Inflammatory macrophage (primary cell): ENCODE data around the gene NUDT9.
"Not testable (repeated sequence)": the region's sequence is repeated elsewhere in the genome, so short reads cannot be mapped to it uniquely, and the experiment has no call there.

Experiments used
- DNase-seq, 2 donors: peaks; one replicate each; pipeline ENCODE4 v3.0.0-alpha.2; 2020 to 2022
- total RNA-seq, 18 experiments: gene quantifications; one replicate each; lab custom pipeline; 2026; ENCODE audit warnings: mixed read lengths in 6 of 18, inconsistent platforms in 2 of 18; lab: John Stamatoyannopoulos, UW

Gene NUDT9
- 5.1 to 25.5 (median 21.1) reads per million in 18 experiments for total RNA-seq

- peak; percentile 92 to 93 for DNase-seq
Measured at GRCh38 chr4:87422104-87423052, at the start of gene NUDT9. NUDT9 (plus strand) TSS chr4:87422573; CDS start chr4:87422906, 333 bp downstream.

GRCh38 chr4:87375719-87376291, 46.6 kb upstream of the NUDT9 start:
- DNase-seq = peak; percentile 55 to 68

DNA sequence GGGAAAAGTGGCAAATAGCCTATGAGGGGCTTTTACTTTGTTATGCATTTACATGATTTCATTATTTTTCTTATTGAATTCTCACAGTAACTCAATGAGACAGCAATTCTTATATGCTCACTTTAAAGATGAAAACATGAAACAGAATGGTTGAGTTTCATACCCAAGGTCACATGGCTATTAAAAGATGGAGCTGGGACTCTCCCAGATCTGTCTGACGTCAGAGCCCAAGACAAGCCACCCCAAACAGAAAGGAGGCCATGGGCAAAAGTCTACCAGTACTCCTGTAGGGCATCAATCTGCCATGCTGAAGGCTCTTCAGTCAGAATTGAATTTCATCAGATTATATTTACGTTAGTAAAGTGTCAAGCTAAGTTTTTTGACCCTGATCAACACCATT, 44.6 kb upstream of the NUDT9 start:
- DNase-seq = no peak

- DNase-seq = no peak
Measured at GRCh38 chr4:87382116-87382515, 40.3 kb upstream of the NUDT9 start.

DNA sequence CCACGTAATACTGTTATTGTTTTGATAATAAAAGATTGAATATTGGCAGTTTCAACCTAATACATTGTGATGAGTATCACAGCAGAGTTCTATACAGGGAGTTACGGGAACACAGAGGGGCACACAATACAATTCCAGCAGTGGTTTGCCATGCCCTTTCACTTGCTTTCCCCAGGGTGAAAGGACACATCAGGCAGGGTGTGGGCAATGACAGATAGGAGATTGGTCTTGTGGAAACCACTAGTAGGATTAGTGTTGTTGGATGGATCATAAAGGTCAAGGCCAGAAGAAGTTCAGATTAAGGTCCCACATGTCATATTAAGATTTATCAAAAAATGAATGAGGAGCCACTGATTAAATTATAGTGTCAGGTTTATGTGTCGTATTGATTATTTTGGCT, 39.4 kb upstream of the NUDT9 start:
- no peak for DNase-seq

- DNase-seq = not testable (repeated sequence)
Measured at GRCh38 chr4:87384466-87385132, 37.8 kb upstream of the NUDT9 start.

DNA sequence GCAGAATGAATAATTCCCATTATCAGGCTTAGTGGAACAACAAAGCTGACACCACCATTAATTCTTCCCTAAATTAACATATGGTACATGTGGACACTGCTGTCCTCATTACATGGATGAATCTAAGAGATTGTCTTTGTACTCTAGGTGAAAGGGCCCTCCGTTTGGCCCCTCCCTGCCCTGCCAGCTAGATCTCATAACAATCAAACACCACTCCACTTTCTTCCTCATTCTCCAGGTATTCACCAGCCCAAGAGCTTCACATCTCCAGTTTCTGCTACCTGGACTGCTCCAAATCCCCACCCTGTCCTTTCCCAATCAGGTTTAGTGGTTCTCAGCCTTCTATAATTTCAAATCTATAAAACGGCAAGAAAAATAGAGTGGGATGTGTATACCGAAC, 35.1 kb upstream of the NUDT9 start:
- DNase-seq = no peak

DNA sequence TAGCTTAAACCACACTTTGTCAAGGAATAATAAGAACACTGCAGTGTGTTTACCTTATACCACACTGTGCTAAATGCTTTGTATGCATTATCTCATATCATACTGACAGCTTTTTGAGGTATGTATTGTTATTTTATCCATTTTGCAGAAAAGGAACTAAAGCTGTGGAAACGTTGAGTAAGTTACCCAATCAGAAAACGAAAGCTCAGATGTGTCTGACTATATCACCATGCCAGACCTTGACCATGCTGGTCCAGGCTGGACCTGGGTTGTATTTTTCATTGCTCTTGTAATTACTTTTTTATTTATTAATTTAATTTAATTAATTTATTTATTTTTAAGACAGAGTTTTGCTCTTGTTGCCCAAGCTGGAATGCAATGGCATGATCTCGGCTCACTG, 33.5 kb upstream of the NUDT9 start:
- peak; percentile 42 to 60 for DNase-seq

GRCh38 chr4:87390055-87390454, 32.3 kb upstream of the NUDT9 start:
- not testable (repeated sequence) for DNase-seq

- peak in 1 of 2 donors; percentile 33 for DNase-seq
Measured at GRCh38 chr4:87390551-87390890, 31.9 kb upstream of the NUDT9 start.

GRCh38 chr4:87390891-87391575, 31.3 kb upstream of the NUDT9 start, which contains the start of gene HSD17B11:
HSD17B11 (minus strand) TSS chr4:87391188; CDS start chr4:87391070, 118 bp downstream.
- peak; percentile 97 to 98 for DNase-seq

GRCh38 chr4:87391576-87392054, 30.8 kb upstream of the NUDT9 start:
- no peak for DNase-seq

GRCh38 chr4:87392183-87392582, 30.2 kb upstream of the NUDT9 start:
- no peak for DNase-seq

DNA sequence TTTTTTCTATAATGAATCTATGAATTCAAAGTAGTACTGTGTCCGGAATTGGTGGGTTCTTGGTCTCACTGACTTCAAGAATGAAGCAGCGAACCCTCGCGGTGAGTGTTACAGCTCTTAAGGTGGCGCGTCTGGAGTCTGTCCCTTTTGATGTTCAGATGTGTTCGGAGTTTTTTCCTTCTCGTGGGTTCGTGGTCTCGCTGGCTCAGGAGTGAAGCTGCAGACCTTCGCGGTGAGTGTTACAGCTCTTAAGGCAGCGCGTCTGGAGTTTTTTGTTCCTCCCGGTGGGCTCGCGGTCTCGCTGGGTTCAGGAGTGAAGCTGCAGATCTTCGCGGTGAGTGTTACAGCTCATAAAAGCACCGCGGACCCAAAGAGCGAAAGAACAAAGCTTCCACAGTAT, 27.3 kb upstream of the NUDT9 start:
- DNase-seq = not testable (repeated sequence)

DNA sequence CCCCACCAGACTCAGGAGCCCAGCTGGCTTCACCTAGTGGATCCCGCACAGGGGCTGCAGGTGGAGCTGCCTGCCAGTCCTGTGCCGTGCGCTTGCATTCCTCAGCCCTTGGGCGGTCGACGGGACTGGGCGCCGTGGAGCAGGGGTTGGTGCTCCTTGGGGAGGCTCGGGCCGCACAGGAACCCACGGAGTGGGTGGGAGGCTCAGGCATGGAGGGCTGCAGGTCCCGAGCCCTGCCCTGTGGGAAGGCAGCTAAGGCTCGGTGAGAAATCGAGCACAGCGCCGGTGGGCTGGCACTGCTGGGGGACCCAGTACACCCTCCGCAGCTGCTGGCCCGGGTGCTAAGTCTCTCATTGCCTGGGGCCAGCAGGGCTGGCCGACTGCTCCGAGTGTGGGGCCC, 26.5 kb upstream of the NUDT9 start:
- DNase-seq = not testable (repeated sequence)

GRCh38 chr4:87399148-87399547, 23.2 kb upstream of the NUDT9 start:
- DNase-seq = no peak

DNA sequence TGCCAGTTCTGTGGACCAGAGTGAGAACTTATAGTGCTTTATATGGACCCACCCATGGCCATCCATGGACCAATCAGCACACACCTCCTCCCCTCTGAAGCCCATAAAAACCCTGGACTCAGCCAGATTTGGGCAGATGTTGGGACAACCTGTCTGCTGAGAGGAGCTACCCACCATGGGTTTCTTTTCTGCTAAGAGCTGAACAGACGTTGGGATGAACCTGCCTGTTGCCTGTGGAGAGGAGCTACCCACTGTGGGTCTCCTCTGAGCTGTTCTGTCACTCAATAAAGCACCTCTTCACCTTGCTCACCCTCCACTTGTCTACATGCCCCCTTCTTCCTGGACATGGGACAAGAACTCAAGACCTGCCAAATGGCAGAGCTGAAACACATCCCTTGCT, 22.4 kb upstream of the NUDT9 start:
- DNase-seq = no peak

- DNase-seq = not testable (repeated sequence)
Measured at GRCh38 chr4:87403732-87404131, 18.6 kb upstream of the NUDT9 start.

GRCh38 chr4:87405211-87405820, 17.1 kb upstream of the NUDT9 start:
- DNase-seq = no peak

GRCh38 chr4:87406462-87406861, 15.9 kb upstream of the NUDT9 start:
- peak in 1 of 2 donors; percentile 6 for DNase-seq

- DNase-seq = not testable (repeated sequence)
Measured at GRCh38 chr4:87406902-87407301, 15.5 kb upstream of the NUDT9 start.

DNA sequence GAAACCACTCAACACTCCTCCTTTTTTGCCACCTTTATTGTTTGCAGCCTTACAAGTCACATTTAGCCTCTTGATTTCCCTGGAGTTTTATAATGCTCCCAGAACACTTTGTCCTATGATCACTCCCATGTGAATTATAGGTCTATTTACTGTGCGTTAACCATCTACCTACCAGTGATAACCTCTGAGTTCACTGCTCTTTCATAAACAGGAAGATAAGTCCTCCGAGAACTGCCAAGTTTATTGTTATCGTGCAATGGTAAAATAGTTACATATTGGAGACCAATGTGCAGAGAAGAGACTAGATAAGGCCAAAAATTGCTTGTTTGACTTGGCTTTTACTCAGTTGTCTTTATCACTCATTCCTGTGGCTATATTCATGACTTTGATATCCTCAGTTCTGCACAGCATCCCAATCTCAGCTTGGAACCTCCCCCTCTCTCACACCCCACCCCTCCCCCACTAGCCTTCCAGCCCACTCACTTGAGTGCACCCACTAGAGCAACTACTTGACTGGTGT, 12.9 kb upstream of the NUDT9 start:
- no peak for DNase-seq
